Hypothalamus (tissue), 51 donors: ENCODE results near the gene WDR91.

Experiments
- DNase-seq, 51 donors: peaks; one replicate each; lab custom pipeline; 2025; lab: John Stamatoyannopoulos, UW

WDR91 gene

GRCh38 chr7:135211179-135211945, at the start of gene WDR91:
TSS of gene WDR91 (minus strand) at chr7:135211526. CDS start at chr7:135211502, 24 bp downstream.
- DNase-seq, result peak; percentile 61 to 99 (median 95)

- DNase-seq, result no peak
Measured at GRCh38 chr7:135260470-135260869, 49.1 kb upstream of the WDR91 start.

GRCh38 chr7:135259702-135260101, 48.4 kb upstream of the WDR91 start:
- no peak for DNase-seq

GRCh38 chr7:135258585-135258984, 47.3 kb upstream of the WDR91 start:
- DNase-seq, result no peak

- no peak for DNase-seq
Measured at GRCh38 chr7:135257790-135258189, 46.5 kb upstream of the WDR91 start.

GRCh38 chr7:135253851-135254771, 42.8 kb upstream of the WDR91 start:
- peak in 50 of 51 donors; percentile 9 to 93 (median 72) for DNase-seq

GRCh38 chr7:135251496-135252391, 40.4 kb upstream of the WDR91 start:
- no peak for DNase-seq

GRCh38 chr7:135248546-135248945, 37.2 kb upstream of the WDR91 start:
- DNase-seq, result no peak

GRCh38 chr7:135247746-135248471, 36.6 kb upstream of the WDR91 start:
- DNase-seq, result no peak

GRCh38 chr7:135246191-135246825, 35.0 kb upstream of the WDR91 start:
- no peak for DNase-seq

GRCh38 chr7:135245226-135246190, 34.2 kb upstream of the WDR91 start:
- no peak for DNase-seq

- DNase-seq, result no peak
Measured at GRCh38 chr7:135242096-135242684, 30.9 kb upstream of the WDR91 start.

- peak in 7 of 51 donors; percentile 7 to 25 (median 23) for DNase-seq
Measured at GRCh38 chr7:135240441-135240840, 29.1 kb upstream of the WDR91 start.

GRCh38 chr7:135239263-135239662, 27.9 kb upstream of the WDR91 start:
- no peak for DNase-seq

GRCh38 chr7:135238112-135238744, 26.9 kb upstream of the WDR91 start:
- no peak for DNase-seq

GRCh38 chr7:135236727-135237126, 25.4 kb upstream of the WDR91 start:
- DNase-seq, result no peak

- DNase-seq, result no peak
Measured at GRCh38 chr7:135235841-135236240, 24.5 kb upstream of the WDR91 start.
